Testis (tissue), 3 donors: ENCODE measurements around the gene ENTREP3. TPM values are rescaled to one million over a fixed set of nuclear protein-coding genes. Genes with fewer than 3 reads are reported as not detected.

Experiments
- DNase-seq: peaks from one replicate; pipeline ENCODE4 v3.0.0-alpha.2; 2019
- H3K27ac ChIP-seq, 2 donors: fragments of 200-600 bp; sonication (generic); one replicate each; pipeline ENCODE4 v1.5.1; 2019
- H3K27me3 ChIP-seq: fragments of 200-600 bp; sonication (generic); one replicate; pipeline ENCODE4 v1.5.1; 2019
- H3K36me3 ChIP-seq: fragments of 200-600 bp; sonication (generic); one replicate; pipeline ENCODE4 v1.5.1; 2017; ENCODE audit warnings: low read depth; ENCODE audit errors: missing control alignments
- H3K4me1 ChIP-seq: fragments of 200-600 bp; sonication (generic); one replicate; pipeline ENCODE4 v1.5.1; 2019
- H3K4me3 ChIP-seq, 2 donors: fragments of 200-600 bp; sonication (generic); one replicate each; pipeline ENCODE4 v1.5.1; 2017 to 2019
- H3K9me3 ChIP-seq: fragments of 200-600 bp; sonication (generic); one replicate; pipeline ENCODE4 v1.5.1; 2017
- CTCF ChIP-seq, 3 experiments: fragments of 450-650 bp in 2 of 3; fragments of 200-600 bp in 1 of 3; sonication (generic) in 1 of 3; IDR thresholded peaks; one replicate each; pipeline ENCODE4 v1.5.1; 2016 to 2019; ENCODE audit warnings: antibody characterized with exemption in 3 of 3, mild to moderate bottlenecking in 2 of 3, moderate library complexity in 1 of 3
- POLR2A ChIP-seq: fragments of 450-650 bp; IDR thresholded peaks from one replicate; pipeline ENCODE4 v1.6.1; 2017; ENCODE audit warnings: antibody characterized with exemption, mild to moderate bottlenecking, moderate library complexity
- WGBS, 2 donors: methylation state at CpG; one replicate each; pipeline ENCODE4 v1.1.5; 2018; 5-methylcytosine and 5-hydroxymethylcytosine counted together
- intact Hi-C: fragments of 100-400 bp; cut with DNase I; formaldehyde crosslinking; loops from one replicate; pipeline ENCODE4 v1.15.1; 2023; ENCODE audit warnings: low total_unique reads
- polyA plus RNA-seq: library from polyadenylated mRNA; stranded (reverse); fragments of 350-450 nt; fragmentation: Illumina TruSeq; extraction: RNeasy Lipid Tissue Mini Kit (QIAGEN cat#74804); gene quantifications from one replicate; pipeline ENCODE4 v1.2.3, GENCODE V29; 2014; ENCODE audit warnings: low read depth, low replicate concordance; ENCODE audit not compliant: insufficient read depth
- total RNA-seq, 2 donors: library from RNA; depleted of rRNA; stranded (reverse); fragments of >200 nt; gene quantifications; one replicate each; pipeline ENCODE4 v1.2.3, GENCODE V29; 2016

Gene ENTREP3
- total and polyA plus RNA-seq, 3 donors from 2014 or later = 14.3 to 27.9 (median 15.8) TPM

- no peaks in the 10 kb centered on the region for H3K27me3 ChIP-seq
- 61 to 69% methylated on average over 5 of the region's 5 CpGs for WGBS, 2 donors
- H3K9me3 ChIP-seq = no peaks in the 10 kb centered on the region
- H3K27ac ChIP-seq = no peak overlapping the region
- peaks cover 40% of the 10 kb centered on the region for H3K4me1 ChIP-seq
- H3K4me3 ChIP-seq = no peak overlapping the region
- intact Hi-C loops = loop anchor here (10.0 kb wide), 2 partner anchors 71 to 341 kb away; partner anchors contain the start of gene RUSC1
- no peak for DNase-seq
- H3K36me3 ChIP-seq = no peaks in the 10 kb centered on the region
- TF ChIP-seq POLR2A (no peak), CTCF (IDR thresholded peaks at IDR 0.05) (no peak)
These were observed 1.5 kb downstream of the ENTREP3 start for GRCh38 chr1:155253797-155254196.

GRCh38 chr1:155253208-155253607 lies 2.1 kb downstream of the ENTREP3 start:
- Histone ChIP-seq H3K4me1 (peaks cover 40% of the 10 kb centered on the region), H3K36me3 (no peaks in the 10 kb centered on the region), H3K27ac (no peak overlapping the region), H3K4me3 (no peak overlapping the region), H3K27me3 (no peaks in the 10 kb centered on the region), H3K9me3 (no peaks in the 10 kb centered on the region)
- TF ChIP-seq POLR2A = no peak
- TF ChIP-seq CTCF (IDR thresholded peaks at IDR 0.05) = no peak
- 82 to 86% methylated on average over 5 of the region's 5 CpGs for WGBS, 2 donors
- intact Hi-C loops = loop anchor here (10.0 kb wide), 2 partner anchors 72 to 342 kb away; partner anchors contain the start of gene RUSC1
- DNase-seq = no peak

GRCh38 chr1:155251566-155251965 lies 3.7 kb downstream of the ENTREP3 start:
- intact Hi-C loops = loop anchor here (10.0 kb wide), 2 partner anchors 73 to 343 kb away; partner anchors contain the start of gene RUSC1
- H3K4me3 ChIP-seq = no peak overlapping the region
- H3K27me3 ChIP-seq = no peaks in the 10 kb centered on the region
- no peak for DNase-seq
- H3K9me3 ChIP-seq = no peaks in the 10 kb centered on the region
- no peak for TF ChIP-seq CTCF (IDR thresholded peaks at IDR 0.05)
- no peaks in the 10 kb centered on the region for H3K36me3 ChIP-seq
- H3K27ac ChIP-seq = no peak overlapping the region
- H3K4me1 ChIP-seq = peaks cover 40% of the 10 kb centered on the region
- WGBS, 2 donors = 58 to 67% methylated on average over 7 of the region's 7 CpGs

GRCh38 chr1:155250633-155251449 lies 4.4 kb downstream of the ENTREP3 start:
- 27 to 46% methylated on average over 7 to 23 of the region's 23 CpGs for WGBS, 2 donors
- TF ChIP-seq POLR2A (no peak), CTCF (IDR thresholded peaks at IDR 0.05) (peak; percentile 95 to 99 (median 98))
- H3K4me1 ChIP-seq = peaks cover 36% of the 10 kb centered on the region

More at GRCh38 chr1:155250633-155251449, 4.4 kb downstream of the ENTREP3 start:
- DNase-seq = peak; percentile 94
- intact Hi-C loops = loop anchor here (10.0 kb wide), 2 partner anchors 74 to 344 kb away; partner anchors contain the start of gene RUSC1
- Histone ChIP-seq H3K27ac (peak overlapping the region in 1 of 2 donors; percentile 32), H3K4me3 (peak overlapping the region; percentile 5 to 47), H3K27me3 (no peaks in the 10 kb centered on the region), H3K36me3 (no peaks in the 10 kb centered on the region), H3K9me3 (no peaks in the 10 kb centered on the region)
